HG03097 (cell line): ENCODE measurements around the gene CLCN2.
"Not testable (repeated sequence)": the region's sequence is repeated elsewhere in the genome, so short reads cannot be mapped to it uniquely, and the experiment has no call there.

Experiments
- ATAC-seq: cut with Tn5 transposase; IDR thresholded peaks from one replicate; pipeline ENCODE4 v1.9.1; 2021; ENCODE audit not compliant: unreplicated experiment, low FRiP score

The CLCN2 gene

DNA sequence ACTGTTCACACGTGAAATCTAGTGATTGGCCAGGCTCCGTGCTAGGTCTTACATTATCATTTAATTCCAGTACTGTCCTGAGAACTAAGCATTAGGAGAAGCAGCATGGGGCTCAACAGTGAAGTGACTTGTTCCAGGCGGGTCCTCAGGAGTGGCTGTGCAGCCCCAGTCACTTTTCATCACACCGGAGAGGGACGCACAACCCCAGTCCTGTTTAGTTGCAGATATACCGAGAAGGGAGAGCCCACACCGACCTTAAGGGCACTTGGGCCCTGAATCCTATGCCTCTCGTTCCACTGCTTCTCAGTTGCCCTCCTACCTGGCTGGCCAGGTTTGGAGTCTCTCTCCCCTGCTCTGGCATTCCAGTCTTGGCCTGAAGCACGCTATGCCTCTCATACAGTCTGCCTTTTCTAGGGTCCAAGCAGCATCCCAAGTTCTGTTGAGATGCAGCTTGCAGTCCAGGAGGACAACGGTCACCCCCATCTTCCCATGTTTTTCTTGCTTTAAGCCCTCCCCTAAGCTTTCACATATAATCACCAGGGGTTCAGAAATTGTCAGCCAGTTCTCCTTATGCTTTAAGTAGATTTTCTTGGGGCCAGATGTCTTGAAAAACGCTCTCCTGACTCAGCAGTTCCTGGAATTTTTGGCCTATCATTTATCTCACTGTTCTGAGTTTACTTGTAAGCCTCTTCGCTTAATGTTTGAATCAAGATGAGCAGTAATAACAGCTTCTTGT is 13.9 kb downstream of the CLCN2 start:
- ATAC-seq: no peak

DNA sequence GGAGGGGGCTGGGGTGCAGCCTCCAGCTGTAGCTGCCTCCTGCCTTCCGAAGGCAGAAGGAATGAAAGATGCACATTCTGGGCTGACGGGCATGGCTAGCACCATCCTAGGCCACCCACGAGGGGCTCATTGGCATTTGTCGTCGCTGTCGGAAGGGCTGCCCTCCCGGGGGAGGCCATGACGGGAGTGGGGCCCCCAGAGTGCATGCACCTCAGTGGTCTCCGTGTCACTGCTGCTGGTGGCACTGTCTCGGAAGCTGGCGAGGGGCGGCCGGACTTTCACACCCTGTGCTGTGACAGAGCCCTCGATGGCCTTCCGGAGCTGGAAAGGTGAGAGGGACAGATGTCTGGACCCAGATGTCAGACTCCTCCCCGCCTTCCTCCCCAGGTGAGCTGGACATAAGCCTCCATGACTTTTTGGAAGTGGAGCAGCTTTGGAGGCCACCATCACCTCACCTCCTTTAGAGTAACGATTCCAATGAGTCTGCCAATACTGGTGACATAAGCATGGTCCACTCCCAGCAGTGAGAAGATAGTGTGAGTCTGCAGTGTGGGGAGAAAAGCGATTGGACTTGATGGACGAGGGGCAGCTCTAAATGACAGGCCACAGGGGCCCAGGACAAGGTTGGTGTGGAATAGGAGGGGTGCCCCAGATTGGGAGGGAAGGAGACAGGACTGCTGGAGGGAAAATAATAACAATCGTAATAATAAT is 14.8 kb downstream of the CLCN2 start:
- ATAC-seq: no peak

DNA sequence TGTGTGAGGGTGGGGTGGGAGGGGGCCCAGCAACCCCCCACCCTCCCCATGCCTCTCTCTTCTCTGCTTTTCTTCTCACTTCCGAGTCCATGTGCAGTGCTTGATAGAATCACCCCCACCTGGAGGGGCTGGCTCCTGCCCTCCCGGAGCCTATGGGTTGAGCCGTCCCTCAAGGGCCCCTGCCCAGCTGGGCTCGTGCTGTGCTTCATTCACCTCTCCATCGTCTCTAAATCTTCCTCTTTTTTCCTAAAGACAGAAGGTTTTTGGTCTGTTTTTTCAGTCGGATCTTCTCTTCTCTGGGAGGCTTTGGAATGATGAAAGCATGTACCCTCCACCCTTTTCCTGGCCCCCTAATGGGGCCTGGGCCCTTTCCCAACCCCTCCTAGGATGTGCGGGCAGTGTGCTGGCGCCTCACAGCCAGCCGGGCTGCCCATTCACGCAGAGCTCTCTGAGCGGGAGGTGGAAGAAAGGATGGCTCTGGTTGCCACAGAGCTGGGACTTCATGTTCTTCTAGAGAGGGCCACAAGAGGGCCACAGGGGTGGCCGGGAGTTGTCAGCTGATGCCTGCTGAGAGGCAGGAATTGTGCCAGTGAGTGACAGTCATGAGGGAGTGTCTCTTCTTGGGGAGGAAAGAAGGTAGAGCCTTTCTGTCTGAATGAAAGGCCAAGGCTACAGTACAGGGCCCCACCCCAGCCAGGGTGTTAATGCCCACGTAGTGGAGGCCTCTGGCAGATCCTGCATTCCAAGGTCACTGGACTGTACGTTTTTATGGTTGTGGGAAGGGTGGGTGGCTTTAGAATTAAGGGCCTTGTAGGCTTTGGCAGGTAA is 15.9 kb downstream of the CLCN2 start:
- no peak for ATAC-seq

GRCh38 chr3:184344579-184345316 is 16.7 kb downstream of the CLCN2 start:
- no peak for ATAC-seq

GRCh38 chr3:184343200-184343876 is 18.1 kb downstream of the CLCN2 start:
- no peak for ATAC-seq

DNA sequence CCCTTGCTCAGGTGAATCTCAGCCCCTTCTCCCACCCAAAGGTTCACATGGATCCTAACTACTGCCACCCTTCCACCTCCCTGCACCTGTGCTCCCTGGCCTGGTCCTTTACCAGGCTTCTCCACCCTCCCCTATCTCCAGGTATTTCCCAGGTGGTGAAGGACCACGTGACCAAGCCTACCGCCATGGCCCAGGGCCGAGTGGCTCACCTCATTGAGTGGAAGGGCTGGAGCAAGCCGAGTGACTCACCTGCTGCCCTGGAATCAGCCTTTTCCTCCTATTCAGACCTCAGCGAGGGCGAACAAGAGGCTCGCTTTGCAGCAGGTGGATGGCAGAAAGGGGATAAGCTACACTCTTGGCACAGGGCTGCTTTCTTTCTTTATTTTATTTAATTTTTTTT is 19.5 kb downstream of the CLCN2 start:
- ATAC-seq: no peak

DNA sequence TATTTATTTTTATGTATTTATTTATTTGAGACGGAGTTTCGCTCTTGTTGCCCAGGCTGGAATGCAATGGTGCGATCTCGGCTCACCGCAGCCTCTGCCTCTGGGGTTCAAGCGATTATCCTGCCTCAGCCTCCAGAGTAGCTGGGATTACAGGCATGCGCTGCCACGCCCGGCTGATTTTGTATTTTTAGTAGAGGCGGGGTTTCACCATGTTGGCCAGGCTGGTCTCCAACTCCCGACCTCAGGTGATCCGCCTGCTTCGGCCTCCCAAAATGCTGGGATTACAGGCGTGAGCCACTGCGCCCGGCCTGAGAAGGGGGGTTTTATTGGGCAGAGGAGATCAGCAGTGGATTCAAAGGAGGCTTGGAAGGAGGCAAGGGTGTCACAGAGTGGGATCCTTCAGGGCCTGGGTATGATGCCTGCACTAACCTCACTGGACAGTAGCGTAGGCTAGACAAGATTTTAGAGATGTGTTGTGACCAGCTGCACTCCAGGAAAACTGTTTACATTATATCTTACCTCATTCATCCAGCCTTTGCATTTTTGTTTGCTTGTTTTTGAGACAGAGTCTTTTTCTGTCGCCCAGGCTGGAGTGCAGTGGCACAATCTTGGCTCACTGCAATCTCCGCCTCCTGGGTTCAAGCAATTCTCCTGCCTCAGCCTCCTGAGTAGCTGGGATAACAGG is 21.8 kb downstream of the CLCN2 start:
- ATAC-seq: not testable (repeated sequence)

- ATAC-seq: no peak
These were observed 22.4 kb downstream of the CLCN2 start for GRCh38 chr3:184339001-184339400.

DNA sequence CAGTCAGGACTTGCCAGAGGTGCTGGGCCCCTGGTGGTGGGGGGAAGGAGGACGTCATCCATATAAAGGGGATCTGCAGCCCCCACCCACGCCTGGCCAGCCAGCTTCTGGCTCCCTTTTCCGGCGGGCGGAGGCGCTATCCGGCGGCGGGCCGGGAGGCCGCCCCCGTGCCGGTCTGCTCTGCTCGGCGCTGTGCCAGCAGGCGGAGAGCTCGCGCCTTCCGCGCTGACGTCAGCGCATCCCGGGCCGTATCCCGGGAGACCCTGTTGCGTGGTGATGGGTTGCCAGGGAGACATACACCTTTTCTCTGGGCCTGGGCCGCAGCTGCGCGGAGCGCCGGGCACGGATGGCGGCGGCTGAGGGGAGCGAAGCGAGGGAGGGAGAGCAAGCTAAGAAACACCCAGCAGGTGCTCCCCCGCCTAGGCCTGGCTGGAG is 22.9 kb downstream of the CLCN2 start:
- no peak for ATAC-seq

GRCh38 chr3:184337981-184338380 is 23.4 kb downstream of the CLCN2 start:
- no peak for ATAC-seq

GRCh38 chr3:184337399-184337714 is 24.0 kb downstream of the CLCN2 start, which contains the start of gene FAM131A:
TSS of gene FAM131A (plus strand) at chr3:184337600. CDS start at chr3:184337631, 31 bp downstream.
- no peak for ATAC-seq

GRCh38 chr3:184336547-184337398 is 24.6 kb downstream of the CLCN2 start:
- no peak for ATAC-seq

DNA sequence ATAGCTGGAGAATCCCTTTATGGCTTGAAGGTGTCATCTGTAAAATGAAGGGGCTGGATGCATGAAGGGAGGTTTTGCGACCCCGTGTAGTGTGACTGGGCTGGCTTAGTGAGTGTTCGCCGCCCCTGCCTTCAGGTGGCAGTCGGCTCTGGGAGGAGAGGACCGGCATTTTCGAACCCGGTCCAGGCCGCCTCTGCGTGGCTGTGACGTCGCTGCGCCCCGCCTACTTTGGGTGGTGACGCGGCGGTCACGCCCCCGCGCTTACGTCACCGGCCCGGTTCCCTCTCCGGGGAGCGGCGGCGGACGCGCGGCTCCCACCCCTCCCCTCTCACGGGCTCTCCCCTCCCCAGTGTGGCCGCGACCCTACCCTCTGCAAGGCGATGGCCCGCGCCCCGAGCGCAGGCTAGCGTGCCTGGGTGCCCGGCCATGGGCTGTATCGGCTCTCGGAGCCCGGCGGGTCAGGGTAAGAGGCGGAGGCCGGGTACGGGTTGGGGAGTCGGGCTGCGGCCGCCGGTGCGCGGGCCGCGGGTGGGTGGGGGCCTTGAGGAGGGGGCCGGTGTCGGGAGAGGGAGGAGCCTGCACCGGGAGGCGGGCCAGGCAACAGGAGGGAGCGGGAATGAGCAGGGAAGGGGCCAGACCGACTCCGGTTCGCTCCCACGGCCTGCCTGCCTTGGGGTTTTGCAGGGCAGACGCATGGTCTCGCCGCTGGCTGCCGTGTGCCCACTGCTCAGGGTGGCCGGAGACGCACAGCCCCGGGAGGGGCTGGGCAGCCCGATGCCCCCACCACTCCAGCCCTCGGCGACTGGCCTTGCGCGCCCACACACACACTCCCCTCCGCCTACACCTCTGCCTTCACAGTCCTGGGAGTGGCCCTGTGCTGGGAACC is 25.5 kb downstream of the CLCN2 start:
- no peak for ATAC-seq

- no peak for ATAC-seq
These were observed 26.1 kb downstream of the CLCN2 start for GRCh38 chr3:184335291-184335660.

DNA sequence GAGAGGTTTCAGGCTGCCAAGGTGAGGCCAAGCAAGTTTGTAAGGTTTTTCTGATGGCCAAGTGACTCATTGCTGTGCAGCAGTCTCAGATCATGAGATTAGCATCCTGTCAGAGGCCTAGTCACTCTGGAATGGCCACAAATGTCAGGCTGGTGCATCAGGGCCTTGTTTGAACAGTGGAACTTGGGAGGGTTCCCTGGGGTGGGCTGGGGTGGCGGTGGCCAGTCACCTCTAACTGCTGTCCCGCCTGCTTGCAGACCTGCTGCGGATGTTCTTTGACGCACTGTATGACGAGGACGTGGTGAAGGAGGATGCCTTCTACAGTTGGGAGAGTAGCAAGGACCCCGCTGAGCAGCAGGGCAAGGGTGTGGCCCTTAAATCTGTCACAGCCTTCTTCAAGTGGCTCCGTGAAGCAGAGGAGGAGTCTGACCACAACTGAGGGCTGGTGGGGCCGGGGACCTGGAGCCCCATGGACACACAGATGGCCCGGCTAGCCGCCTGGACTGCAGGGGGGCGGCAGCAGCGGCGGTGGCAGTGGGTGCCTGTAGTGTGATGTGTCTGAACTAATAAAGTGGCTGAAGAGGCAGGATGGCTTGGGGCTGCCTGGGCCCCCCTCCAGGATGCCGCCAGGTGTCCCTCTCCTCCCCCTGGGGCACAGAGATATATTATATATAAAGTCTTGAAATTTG is 26.8 kb downstream of the CLCN2 start:
- ATAC-seq: no peak

DNA sequence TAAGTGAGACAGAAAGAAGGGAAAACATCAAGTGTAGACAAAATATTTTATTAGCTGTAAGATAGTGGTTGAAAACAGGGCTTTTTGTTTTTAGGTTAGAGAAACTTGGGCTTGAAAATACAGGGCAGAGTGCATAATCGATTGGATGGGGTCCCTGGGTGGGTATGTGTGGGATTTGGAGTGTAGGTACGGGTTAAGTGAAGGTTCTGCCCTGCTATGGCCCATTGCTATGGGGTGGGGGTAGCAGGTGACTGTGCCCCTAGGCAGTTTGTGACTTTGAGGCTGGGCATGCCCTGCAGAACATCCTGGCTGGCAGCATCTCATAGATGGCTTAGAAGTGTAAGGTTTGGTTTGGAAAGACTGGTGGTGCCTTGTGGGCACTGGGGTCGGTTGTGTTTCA is 27.7 kb downstream of the CLCN2 start:
- ATAC-seq: no peak

- ATAC-seq: no peak
These were observed 28.2 kb downstream of the CLCN2 start for GRCh38 chr3:184333190-184333589.
